DMS53 (cell line): ENCODE measurements around the gene SIRT3.

Experiments
- DNase-seq: peaks from one replicate; lab custom pipeline; 2025; lab: John Stamatoyannopoulos, UW

SIRT3 gene

DNA sequence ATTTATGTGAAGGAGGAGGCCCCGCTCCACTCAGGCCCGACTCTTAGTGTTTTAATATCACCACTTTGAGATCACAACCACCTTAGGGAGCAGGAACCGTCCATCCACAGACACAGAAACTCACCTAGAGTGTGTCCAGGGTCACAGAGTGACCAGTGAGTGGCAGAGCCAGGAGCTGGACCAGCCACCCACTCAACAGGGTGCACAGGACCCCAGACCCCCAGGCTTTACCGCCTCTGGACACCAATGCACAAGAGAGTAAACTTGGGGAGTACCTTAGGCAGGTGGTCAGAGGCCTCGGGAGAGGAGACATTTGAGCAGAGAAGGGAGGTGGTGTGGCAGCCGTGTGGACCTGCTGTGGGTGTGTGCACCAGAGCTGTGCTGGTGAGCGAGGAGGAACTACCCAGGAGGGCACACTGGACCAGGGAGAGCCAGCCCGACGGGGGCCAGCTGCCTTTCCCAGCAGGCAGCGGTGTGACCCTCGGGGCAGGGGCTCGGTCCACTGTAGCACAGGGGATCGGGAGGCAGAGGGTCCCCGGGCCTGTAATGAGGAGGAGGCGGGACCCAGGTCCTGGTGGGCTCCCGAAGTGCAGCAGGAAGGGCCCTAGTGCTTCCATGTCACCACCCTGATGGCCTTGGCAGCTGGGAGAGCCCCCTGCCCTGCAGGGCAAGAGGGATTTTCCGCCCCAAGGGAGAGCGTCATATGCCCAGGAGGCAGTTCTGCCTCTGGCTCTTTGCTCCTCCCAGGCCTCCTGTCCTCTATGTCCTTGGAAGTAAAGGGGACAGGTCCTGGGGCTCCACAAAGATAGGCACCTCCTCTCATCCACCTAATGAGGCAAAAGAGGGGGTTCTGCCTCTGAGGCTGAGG lies 34.5 kb upstream of the SIRT3 start:
- DNase-seq = no peak

DNA sequence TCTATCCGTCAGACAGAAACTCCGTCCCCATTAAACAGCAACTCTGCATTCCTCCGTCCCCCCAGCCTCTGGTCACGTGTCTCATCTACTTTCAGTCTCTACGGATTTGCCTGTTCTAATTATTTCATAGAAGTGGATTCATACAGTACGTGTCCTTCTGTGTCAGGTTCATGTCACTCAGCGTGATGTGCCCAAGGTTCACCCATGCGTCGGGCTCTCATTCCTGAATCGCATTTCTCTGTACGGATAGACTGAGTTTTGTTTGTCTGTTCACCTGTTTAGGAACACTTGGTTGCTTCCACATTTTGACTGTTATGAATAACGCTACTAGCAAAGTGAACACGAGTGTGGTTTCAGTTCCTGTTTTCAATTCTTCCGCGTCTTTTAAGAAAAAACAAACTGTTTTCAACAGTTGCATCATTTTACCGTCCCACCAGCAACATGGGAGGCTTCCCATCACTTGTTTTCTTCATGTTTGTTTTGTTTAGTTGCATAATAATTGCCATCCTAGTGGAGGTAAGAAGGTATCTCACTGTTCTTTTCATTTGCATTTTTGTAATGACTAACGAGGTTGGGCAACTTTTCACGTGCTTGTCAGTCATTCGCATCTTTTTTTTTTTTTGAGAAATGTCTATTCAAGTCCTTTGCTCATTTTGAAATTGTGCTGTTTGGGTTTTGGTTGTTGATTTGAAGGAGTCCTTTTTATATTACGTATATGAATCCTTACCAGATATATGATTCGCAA lies 33.2 kb upstream of the SIRT3 start:
- peak; percentile 41 for DNase-seq

DNA sequence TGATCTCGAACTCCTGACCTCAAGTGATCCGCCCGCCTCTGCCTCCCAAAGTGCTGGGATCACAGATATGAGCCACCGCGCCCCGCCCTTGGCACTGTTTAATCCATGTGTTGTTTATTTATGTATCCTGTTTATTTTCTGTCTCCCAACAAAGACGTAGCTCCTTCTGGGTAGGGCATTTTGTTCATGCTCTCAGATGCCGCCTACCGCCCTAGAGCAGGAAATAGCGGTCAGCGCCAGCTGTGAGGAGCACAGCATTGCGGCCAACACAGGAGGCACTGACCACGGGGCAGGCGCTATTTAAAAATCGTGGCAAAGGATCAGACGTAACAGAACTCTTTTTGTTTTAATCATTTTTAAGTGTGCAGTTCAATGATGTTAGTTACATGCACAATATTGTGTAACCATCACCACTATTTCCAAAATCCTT lies 32.6 kb upstream of the SIRT3 start:
- peak; percentile 82 for DNase-seq

DNA sequence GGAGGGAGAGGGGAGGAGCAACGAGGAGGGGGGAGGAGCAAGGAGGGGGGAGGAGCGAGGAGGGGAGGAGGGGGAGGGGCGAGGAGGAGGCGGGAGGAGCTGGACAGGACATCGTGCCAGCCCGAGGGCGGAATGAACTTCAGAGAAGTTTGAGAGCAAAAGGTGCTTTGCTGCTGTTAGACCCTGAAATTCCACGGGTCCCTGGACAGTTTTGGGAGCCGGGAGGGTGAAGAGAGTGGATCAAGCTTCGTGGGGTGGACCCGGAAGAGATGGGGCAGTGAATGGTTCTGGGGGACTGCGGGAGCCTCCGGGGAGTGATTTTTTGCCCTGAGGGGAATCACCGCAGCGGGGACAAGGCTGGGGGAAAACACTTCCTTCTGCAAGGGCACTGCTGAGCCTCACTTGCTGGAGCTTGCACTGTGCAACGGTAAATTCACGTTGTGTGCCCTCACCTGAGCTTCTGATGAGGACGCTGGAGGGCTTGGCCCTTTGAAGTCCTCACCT lies 31.4 kb upstream of the SIRT3 start:
- peak; percentile 66 for DNase-seq

DNA sequence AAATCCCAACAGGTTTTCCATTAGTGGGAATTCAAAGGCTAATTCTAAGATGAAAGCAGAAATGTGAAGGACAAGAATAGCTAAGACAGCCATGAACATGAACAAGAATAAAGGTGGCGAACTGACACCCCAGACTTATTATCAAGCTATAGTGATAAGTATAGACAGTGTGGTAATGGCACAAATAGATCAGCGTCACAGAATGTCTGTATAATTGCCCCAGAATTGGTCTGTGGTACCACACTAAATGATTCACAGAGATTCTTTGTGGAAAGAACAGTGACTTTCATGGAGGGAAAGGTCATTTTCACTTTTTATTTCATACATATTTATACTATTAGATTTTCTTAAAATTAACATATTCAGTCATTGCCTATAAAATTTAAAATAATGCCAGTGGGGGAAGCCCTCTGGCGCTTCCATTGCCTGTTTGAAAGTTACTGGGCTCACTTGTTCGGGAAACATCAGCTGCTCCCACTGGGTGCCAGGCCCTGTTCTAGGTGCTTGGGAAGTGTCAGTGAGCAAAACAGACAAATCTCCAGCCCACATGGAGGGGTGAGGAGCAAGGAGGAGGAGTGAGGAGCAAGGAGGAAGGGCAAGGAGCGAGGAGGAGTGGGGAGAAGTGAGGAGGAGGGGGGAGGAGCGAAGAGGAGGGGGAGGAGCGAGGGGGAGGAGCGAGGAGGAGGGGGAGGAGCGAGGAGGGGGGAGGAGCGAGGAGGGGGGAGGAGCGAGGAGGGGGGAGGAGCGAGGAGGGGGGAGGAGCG lies 30.7 kb upstream of the SIRT3 start:
- DNase-seq = no peak

DNA sequence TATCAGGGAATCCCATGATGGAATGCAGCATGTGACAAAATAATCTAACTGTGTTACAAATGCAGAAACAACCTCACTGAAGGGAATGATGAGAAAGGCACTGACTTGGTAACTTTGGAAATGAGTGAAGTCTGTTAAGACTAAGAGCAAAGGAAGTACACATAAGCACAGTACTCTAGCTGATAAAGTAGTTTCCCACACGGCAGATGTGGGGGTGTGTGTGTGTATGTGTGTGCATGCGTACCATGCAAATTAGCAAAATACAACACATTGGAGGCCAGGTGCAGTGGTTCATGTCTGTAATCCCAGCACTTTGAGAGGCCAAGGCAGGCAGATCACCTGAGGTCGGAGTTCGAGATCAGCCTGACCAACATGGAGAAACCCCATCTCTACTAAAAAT lies 25.5 kb upstream of the SIRT3 start:
- DNase-seq = no peak

DNA sequence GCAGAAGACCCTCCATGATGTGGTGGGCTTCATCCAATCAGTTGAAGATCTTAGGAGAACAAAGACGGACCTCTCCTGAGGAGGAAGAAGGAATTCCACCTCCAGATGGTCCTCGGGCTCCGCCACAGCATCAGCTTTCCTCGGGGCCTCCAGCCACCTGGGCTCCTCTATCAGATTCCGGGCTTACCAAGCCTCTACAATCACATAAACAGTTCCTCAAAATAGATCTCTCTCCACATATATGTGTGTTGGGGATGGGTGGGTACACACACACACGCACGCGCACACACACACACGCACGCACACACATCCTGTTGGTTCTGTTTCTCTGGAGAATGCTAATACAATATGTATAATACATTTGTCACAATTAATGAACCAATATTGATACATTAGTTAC lies 23.3 kb upstream of the SIRT3 start:
- DNase-seq = no peak

DNA sequence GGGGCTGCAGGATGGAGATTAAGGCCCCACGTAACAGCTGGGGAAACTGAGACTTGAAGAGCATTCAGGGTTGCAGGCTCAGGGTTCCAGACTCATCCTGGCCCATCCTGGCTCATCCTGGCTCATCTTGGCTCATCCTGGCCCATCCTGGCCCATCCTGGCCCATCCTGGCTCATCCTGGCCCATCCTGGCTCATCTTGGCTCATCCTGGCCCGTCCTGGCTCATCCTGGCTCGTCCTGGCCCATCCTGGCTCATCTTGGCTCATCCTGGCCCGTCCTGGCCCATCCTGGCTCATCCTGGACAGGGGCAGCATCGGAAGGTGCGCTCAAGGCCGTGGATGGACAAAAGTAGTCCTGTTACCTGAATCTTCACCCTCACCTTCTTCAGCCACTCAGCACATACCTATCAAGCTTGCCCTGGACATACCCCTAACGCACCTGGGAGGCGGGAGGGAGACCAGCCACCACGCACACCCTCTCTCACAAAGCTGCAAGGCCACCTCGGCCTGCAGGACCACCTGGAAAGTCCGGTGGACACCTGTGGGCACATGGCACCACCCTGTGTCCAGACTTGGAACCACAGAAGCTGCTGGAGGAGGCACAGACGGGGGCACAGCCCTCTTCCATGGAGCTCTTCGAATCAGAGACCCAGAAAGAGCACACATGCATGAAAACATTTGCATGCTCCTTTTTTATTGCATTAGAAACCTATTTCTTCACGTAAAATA lies 21.8 kb upstream of the SIRT3 start:
- DNase-seq = peak; percentile 43

DNA sequence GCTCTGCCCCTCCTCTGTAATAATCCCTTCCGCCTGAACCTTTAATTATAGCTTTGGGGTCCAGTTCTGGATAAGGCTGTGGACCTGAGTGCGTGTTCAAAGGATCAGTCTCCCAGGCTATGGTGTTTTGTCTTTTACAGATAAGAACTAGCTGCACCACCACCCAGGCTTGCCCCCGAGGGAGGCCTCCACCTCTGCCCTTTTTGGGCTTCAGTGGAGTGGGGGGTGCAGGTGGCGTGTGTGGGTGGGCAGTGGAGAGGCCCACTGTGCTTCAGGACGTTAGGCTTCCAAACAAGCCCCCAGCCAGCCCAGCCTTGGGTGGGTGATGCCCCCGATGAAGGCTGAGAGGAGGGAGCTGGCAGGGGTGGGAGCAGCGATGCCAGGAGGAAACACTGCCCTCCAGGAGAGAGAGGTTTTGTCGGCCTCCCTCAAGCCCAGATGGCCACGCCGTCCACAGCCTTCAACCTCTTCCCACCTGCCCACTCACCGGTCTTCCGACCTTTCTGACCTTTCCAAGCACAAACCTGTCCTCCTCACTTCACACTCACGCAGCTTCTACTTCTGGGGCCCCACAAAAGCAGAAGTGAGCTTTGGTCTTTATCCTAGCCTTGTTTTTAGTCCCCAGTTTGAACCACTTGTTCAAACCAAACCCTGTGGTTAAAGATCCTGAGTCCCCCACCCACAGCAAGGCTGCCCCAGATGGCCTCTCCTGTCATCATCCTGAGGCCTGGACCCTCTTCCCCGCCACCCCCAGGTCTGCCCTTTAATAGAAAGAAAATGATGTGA lies 21.0 kb upstream of the SIRT3 start:
- no peak for DNase-seq

DNA sequence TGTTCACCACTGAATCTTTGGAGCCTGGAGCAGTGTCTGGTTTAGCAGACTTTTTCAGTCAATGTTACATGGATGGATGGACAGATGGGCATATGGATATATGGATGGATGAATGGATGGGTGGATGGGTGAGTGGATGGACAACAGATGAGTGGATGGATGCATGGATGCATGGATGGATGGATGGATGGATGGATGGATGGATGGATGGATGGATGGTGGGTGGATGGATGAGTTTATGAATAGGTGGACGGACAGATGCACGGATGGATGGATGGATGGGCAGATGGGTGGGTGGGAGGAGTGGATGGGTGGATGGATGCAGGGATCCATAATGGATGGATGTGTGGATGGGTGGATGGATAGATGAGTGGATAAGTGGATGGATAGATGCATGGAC lies 19.7 kb upstream of the SIRT3 start:
- DNase-seq = no peak

DNA sequence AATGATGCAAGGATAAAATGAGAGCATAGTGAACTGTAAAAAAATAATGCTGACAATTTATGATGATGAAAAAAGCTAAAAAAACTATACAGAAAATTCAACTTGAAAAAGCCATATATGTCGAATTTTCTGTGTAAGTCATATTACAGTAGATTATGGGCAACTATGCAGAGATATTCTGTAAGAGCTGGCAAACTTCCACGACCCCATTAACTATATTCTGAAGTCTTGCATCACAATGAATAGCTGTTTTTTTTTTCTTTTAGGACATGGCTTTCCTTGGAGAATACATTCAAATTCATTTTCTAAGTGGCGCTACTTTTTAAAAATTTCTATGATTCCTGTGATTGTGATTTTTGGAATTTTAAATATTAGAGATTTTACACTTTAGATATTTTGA lies 19.0 kb upstream of the SIRT3 start:
- no peak for DNase-seq

DNA sequence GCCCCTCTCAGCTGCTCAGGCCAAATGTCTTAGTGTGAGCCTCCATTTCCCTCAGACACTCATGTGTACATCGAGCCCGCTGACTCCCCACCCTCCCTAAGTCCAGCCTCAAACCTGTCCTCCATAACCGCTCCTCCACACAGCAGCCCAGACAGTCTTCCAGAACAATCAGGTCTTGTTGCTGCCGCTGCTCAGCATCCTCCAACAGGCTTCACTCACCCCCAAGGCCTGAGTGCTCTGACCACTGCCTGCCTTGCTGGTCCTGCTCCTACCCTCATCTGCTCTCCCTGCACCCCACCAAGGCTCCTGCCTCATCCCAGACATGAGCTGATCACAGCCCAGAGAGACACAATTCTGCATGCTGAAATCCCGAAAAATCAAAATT lies 17.7 kb upstream of the SIRT3 start:
- no peak for DNase-seq

DNA sequence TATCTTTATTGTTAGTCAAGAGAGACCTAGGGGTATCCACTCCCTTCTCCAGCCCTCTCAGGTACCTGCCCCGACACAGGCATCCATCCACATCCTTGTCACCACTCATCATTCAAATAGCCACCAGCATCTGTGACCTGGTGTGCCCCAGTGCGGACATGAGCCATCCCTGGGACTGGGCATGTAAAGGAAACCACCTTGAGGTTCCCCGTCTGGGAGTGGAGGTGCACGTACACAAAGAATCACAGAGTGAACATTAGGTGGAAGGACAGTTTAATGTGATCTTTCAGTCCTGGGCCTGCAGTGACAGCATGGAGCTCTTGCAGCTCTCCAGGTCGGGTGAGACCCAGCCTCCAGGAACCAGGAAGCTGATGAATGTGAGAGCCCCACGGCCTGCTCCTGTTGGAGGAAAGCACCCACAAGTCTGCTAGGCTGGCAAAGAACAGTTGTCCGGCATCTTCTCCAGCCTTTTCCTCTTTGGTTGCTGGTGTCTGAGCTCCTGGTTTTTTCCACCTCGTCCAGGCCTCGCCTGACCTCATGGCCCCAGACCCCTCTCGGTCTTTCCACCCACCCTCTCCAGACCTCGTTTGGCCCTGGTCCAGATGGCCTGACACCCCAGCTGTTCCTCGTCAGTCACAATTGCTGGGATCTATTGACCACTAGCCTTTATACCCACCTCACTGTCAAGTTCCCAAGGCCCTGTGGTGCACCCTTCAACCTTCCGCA lies 17.2 kb upstream of the SIRT3 start:
- DNase-seq = peak; percentile 41

DNA sequence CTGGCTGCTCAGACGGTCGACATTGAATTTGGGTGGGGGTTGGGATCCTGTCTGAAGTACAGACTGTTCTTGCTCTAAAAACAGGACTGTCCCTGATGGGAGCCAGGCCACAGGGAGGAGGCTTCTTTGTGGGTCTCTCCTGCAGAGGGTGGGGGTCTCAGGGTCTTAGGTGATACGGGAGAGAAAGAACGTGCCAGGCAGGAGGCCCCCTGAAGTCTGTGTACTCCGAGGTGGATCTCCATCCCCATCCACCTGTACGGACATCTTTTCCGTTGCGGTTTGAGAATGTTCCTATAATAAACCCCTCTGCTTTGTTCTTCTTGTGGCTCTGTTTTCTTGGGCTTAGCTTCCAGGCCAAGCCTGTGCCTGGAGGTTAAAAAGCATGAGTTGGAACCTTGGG lies 16.5 kb upstream of the SIRT3 start:
- no peak for DNase-seq

DNA sequence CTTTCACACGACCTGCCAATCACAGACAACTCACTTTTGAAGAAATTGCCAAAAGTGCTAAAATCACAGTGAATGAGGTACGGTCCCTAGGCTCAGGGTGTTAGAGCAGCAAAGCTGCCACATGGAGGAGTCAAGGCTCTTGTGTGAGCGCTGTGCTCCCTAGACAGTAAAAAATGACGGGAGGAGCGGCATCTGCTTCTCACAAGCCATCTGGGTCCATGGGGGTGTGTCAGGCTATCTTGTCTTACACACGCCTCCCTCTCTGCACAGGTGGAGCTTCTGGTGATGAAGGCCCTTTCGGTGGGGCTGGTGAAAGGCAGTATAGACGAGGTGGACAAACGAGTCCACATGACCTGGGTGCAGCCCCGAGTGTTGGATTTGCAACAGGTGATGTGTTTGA lies 15.4 kb upstream of the SIRT3 start:
- no peak for DNase-seq

DNA sequence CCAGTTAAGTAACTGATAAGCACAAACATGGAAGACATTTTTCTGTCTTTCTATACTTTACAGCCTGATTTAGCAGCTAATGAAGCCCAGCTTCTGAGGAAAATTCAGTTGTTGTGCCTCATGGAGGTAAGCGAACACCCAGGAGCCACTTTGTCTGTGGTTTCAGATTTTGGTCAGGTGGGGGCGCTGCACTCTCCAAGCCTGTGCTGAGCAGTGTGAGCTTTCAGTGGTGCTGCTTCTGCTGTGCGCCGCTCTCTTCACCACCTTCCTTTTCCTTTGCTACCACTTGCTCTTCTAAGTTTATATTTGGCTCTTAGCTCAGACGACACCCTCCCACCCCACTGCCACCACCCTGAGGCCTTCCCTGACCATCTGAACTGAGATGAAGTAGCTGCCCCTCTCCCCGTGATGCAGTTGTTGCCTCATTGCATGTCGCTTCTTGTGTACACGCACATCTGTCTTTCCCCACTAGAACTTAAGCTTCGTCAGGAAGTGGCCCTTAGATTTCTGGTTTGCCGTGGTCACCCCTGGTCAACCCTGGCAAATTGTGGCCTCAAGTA lies 14.7 kb upstream of the SIRT3 start:
- DNase-seq = peak; percentile 81

DNA sequence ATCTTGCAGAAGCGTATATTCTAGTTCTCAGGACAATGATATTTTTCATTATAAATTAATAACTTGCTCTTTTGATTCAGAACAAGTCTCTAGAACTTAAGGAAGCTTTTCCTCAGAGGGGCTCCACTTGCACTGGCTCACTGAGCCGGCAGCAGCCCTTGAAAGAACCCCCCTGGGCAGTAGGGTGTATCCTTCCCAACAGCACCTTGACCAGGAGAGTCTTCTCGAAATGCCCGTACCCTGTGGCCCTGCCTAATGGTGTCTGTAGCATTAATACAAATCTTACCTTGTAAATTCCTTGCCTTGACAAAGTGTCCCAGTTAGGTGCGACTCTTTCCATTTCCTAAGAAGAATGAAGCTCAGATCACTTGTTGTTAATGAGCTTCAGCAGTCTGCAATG lies 14.1 kb upstream of the SIRT3 start:
- no peak for DNase-seq

DNA sequence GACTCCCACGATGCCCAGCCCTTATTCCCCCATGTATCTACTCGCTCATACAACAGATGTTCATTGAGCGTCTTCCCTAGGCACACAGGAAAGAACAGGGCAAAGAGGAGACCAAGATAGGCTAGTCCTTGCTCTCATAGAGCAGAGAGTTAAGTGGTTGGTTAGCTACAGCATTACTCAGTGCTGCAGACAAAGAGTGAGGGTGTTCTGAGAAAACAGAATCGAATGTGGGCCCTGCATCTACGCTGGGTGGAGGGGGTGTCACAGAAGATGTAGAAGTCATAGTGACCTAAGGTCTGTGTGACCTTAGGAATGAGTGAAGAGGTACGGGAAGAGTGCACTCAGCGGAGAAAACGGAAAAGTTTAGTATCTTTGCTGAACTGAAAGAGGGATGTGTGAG lies 12.9 kb upstream of the SIRT3 start:
- DNase-seq = no peak

DNA sequence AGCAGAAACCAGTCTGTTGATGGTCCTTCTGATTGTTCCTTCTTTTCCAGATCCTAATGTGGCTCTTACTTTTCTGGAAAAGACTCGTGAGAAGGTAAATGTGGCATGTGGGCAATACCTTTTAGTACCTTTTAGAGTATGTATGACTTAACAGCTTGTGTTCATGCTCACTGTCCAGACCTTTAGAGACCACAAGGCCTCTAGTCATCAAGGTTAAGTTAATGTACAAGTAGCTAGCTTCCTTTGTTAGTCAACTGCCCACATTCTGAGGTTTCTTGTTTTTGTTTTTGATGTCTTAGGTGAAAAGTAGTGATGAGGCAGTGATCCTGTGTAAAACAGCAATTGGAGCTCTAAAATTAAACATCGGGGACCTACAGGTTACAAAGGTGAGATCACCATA lies 8.2 kb upstream of the SIRT3 start:
- no peak for DNase-seq

DNA sequence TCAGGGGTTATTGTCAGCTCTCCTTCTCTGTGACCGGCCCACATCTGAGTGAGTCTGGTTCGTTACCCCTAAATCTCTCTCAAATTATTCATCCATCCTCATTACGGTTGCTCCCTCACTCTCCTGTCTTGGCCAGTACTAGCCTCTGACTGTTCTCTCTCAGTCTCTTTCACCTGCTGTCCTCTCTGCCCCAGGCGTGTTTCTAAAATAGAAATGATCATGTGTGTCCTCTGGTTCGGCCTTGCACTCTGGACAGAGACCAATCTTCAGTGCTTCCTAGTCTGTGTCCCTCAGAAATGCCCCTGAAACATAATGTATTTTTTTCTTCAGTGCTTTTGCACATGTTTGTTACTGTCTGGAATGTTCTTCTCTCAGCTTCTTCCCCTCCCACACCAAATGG lies 5.5 kb upstream of the SIRT3 start:
- DNase-seq = no peak
